Breast epithelium (tissue), 4 donors: ENCODE data around the gene ZNF444. TPM values are rescaled to one million over a fixed set of nuclear protein-coding genes. Genes with fewer than 3 reads are reported as not detected.

ENCODE experiments used
- DNase-seq, 2 donors: peaks; one replicate each; pipeline ENCODE4 v3.0.0-alpha.2; 2019; ENCODE audit warnings: low spot score in 2 of 2
- H3K27ac ChIP-seq, 2 donors: fragments of 200-600 bp; sonication (generic) in 1 of 2; one replicate each; pipeline ENCODE4 v1.5.1; 2016 to 2019; ENCODE audit warnings: mild to moderate bottlenecking in 1 of 2
- H3K27me3 ChIP-seq, 2 donors: fragments of 200-600 bp; sonication (generic) in 1 of 2; one replicate each; pipeline versions ENCODE4 v1.5.1 to v1.6.0; 2017 to 2019; ENCODE audit warnings: control low read depth in 1 of 2, mild to moderate bottlenecking in 1 of 2
- H3K36me3 ChIP-seq: fragments of 200-600 bp; one replicate; pipeline ENCODE4 v1.5.1; 2019
- H3K4me1 ChIP-seq, 2 donors: fragments of 200-600 bp; sonication (generic); one replicate each; pipeline ENCODE4 v1.5.1; 2016 to 2019; ENCODE audit warnings: control low read depth in 1 of 2
- H3K4me3 ChIP-seq, 3 donors: fragments of 200-600 bp; sonication (generic); 1 replicate in 2 of 3; 2 replicates in 1 of 3; pipeline ENCODE4 v1.5.1; 2016 to 2019; ENCODE audit warnings: mild to moderate bottlenecking in 3 of 3, moderate library complexity in 2 of 3
- H3K9me3 ChIP-seq, 2 donors: fragments of 200-600 bp; sonication (generic) in 1 of 2; one replicate each; pipeline ENCODE4 v1.5.1; 2016 to 2019; ENCODE audit warnings: control low read depth in 1 of 2
- POLR2A ChIP-seq: fragments of 450-650 bp; IDR thresholded peaks from one replicate; pipeline ENCODE4 v1.6.1; 2016; ENCODE audit warnings: antibody characterized with exemption, mild to moderate bottlenecking, moderate library complexity
- POLR2AphosphoS5 ChIP-seq, 3 donors: sonication (generic); formaldehyde crosslinking; IDR thresholded peaks; one replicate each; pipeline ENCODE4 v1.6.1; 2017; ENCODE audit warnings: antibody characterized with exemption in 3 of 3
- intact Hi-C: fragments of 100-400 bp; cut with DNase I; formaldehyde crosslinking; loops from one replicate; pipeline ENCODE4 v1.15.1; 2023; ENCODE audit warnings: low total_unique reads
- total RNA-seq, 3 donors: library from RNA; depleted of rRNA; stranded (reverse); fragments of >200 nt; gene quantifications; one replicate each; pipeline ENCODE4 v1.1.0, GENCODE V29; 2016
- TF ChIP-seq, protein P1 (sequence below), 3 donors: fragments of 450-650 bp; IDR thresholded peaks; one replicate each; pipeline ENCODE4 v1.5.1; 2016 to 2017; ENCODE audit warnings: antibody characterized with exemption in 3 of 3, mild to moderate bottlenecking in 3 of 3, moderate library complexity in 3 of 3

ZNF444 gene
- total RNA-seq, 3 donors from 2014 or later: 13.9 to 38.5 (median 33.1) TPM

GRCh38 chr19:56121180-56122167 lies 19.6 kb upstream of the ZNF444 start, which contains the start of gene ZNF787:
Gene ZNF787, minus strand, starts transcription at chr19:56121295. Its CDS starts 18,078 bp downstream, at chr19:56103217.
- Histone ChIP-seq H3K4me3 (peak within 1 kb of the TSS; percentile 79 to 83 (median 82)), H3K4me1 (peaks cover 0 to 26% of the 10 kb centered on the region in 2 donors), H3K36me3 (no peaks in the 10 kb centered on the region), H3K27ac (peak within 1 kb of the TSS; percentile 95 to 98), H3K9me3 (no peaks in the 10 kb centered on the region), H3K27me3 (no peaks in the 10 kb centered on the region)
- DNase-seq: peak; percentile 98 to 99
- intact Hi-C loops: no loop called here
- TF ChIP-seq, protein P1, sequence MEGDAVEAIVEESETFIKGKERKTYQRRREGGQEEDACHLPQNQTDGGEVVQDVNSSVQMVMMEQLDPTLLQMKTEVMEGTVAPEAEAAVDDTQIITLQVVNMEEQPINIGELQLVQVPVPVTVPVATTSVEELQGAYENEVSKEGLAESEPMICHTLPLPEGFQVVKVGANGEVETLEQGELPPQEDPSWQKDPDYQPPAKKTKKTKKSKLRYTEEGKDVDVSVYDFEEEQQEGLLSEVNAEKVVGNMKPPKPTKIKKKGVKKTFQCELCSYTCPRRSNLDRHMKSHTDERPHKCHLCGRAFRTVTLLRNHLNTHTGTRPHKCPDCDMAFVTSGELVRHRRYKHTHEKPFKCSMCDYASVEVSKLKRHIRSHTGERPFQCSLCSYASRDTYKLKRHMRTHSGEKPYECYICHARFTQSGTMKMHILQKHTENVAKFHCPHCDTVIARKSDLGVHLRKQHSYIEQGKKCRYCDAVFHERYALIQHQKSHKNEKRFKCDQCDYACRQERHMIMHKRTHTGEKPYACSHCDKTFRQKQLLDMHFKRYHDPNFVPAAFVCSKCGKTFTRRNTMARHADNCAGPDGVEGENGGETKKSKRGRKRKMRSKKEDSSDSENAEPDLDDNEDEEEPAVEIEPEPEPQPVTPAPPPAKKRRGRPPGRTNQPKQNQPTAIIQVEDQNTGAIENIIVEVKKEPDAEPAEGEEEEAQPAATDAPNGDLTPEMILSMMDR (IDR thresholded peaks at IDR 0.05): no peak
- peak; percentile 78 to 92 (median 85) for TF ChIP-seq POLR2AphosphoS5 (IDR thresholded peaks at IDR 0.05)
- peak; percentile 27 for TF ChIP-seq POLR2A

DNA sequence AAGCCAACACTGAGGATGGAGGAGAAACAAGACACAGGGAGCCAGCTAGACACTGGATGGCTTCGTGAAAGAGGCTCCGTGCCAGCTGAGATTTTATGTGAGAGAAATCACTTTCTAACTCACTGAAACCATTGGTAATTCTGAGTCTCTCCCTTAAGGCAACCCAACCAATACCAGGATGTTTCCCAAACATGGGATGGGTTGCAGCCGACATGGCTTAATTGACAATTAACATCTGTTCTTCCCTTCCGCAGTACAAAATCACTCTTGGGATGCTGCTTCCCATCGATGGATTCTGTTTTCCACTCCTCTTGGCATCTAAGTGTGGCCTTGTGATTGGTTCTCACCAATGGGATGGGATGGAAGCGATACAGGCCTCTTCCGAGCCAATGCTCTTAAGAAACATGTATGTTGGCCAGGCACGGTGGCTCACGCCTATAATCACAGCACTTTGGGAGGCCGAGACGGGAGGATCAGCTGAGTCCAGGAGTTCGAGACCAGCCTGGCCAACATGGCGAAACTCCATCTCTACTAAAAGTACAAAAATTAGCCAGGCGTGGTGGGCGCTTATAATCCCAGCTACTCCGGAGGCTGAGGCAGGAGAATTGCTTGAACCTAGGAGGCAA lies 17.7 kb upstream of the ZNF444 start:
- TF ChIP-seq, protein P1 (IDR thresholded peaks at IDR 0.05): no peak
- no peak for TF ChIP-seq POLR2A
- no peak for TF ChIP-seq POLR2AphosphoS5 (IDR thresholded peaks at IDR 0.05)
- H3K27ac ChIP-seq: no peak overlapping the region
- no peaks in the 10 kb centered on the region for H3K36me3 ChIP-seq
- no peaks in the 10 kb centered on the region for H3K9me3 ChIP-seq
- intact Hi-C loops: no loop called here
- no peak overlapping the region for H3K4me3 ChIP-seq
- no peaks in the 10 kb centered on the region for H3K27me3 ChIP-seq
- no peak for DNase-seq
- H3K4me1 ChIP-seq: peaks cover 0 to 17% of the 10 kb centered on the region in 2 donors

- DNase-seq: no peak
- no peak overlapping the region for H3K4me3 ChIP-seq
- H3K27me3 ChIP-seq: no peaks in the 10 kb centered on the region
- H3K27ac ChIP-seq: no peak overlapping the region
- TF ChIP-seq POLR2A (no peak), POLR2AphosphoS5 (IDR thresholded peaks at IDR 0.05) (no peak)
- TF ChIP-seq, protein P1 (IDR thresholded peaks at IDR 0.05): no peak
- H3K9me3 ChIP-seq: no peaks in the 10 kb centered on the region
- no peaks in the 10 kb centered on the region for H3K36me3 ChIP-seq
- intact Hi-C loops: no loop called here
- peaks cover 0 to 5% of the 10 kb centered on the region in 2 donors for H3K4me1 ChIP-seq
These were observed 16.5 kb upstream of the ZNF444 start for GRCh38 chr19:56124578-56124977.

- TF ChIP-seq POLR2AphosphoS5 (IDR thresholded peaks at IDR 0.05): no peak
- TF ChIP-seq, protein P1 (IDR thresholded peaks at IDR 0.05): no peak
- TF ChIP-seq POLR2A: no peak
- Histone ChIP-seq H3K4me3 (no peak overlapping the region), H3K27me3 (no peaks in the 10 kb centered on the region), H3K36me3 (no peaks in the 10 kb centered on the region), H3K27ac (no peak overlapping the region), H3K4me1 (no peaks in the 10 kb centered on the region), H3K9me3 (no peaks in the 10 kb centered on the region)
- intact Hi-C loops: no loop called here
- DNase-seq: no peak
These were observed 15.1 kb upstream of the ZNF444 start for GRCh38 chr19:56125806-56126590.
